OCI-LY1 (cell line): Measurements from ENCODE around the gene ZNF577.

Experiments
- CTCF ChIP-seq: fragments of 200-600 bp; sonication (generic), shearing (Covaris generic); IDR thresholded peaks from 2 replicates; pipeline ENCODE4 v1.5.1; 2017; ENCODE audit warnings: mild to moderate bottlenecking, antibody characterized with exemption, low read length, moderate library complexity, mixed read lengths
- EZH2 ChIP-seq: fragments of 200-600 bp; sonication (generic), shearing (Covaris generic); IDR thresholded peaks from 2 replicates; pipeline ENCODE4 v1.8.0; 2017; ENCODE audit warnings: borderline replicate concordance, mixed run types, mild to moderate bottlenecking, antibody characterized with exemption, low read length, moderate library complexity, mixed read lengths

- TF ChIP-seq CTCF (no peak), EZH2 (no peak)
Observed at GRCh38 chr19:51861870-51862622, 25.7 kb downstream of the ZNF577 start.
